LNCaP clone FGC (cell line): ENCODE data around the gene ZFYVE26.
A peak's percentile ranks its signal among the peaks of the same experiment; 100 is the strongest.

Experiments used
- DNase-seq: peaks from one replicate; pipeline ENCODE4 v3.0.0-alpha.2; 2011; ENCODE audit warnings: low read depth
- H3K4me3 ChIP-seq: 2 replicates; pipeline ENCODE4 v1.5.1; 2011; ENCODE audit warnings: mild to moderate bottlenecking, low read depth, low read length, control low read depth
- CTCF ChIP-seq: IDR thresholded peaks from 2 replicates; pipeline ENCODE4 v1.5.1; 2012; ENCODE audit warnings: mild to moderate bottlenecking; ENCODE audit not compliant: control insufficient read depth, insufficient read depth; ENCODE audit errors: extremely low read depth

ZFYVE26 gene

GRCh38 chr14:67816326-67817002 lies at the start of gene ZFYVE26:
Gene ZFYVE26 (minus strand): TSS chr14:67816590. CDS start chr14:67815963, 627 bp downstream.
- DNase-seq, result peak; percentile 94
- TF ChIP-seq CTCF, result no peak
- peak within 1 kb of the TSS; percentile 94 for H3K4me3 ChIP-seq

- DNase-seq, result no peak
- no peak for TF ChIP-seq CTCF
- no peak overlapping the region for H3K4me3 ChIP-seq
Observed at GRCh38 chr14:67863223-67863622, 46.8 kb upstream of the ZFYVE26 start.

- no peak for TF ChIP-seq CTCF
- no peak for DNase-seq
- no peak overlapping the region for H3K4me3 ChIP-seq
Observed at GRCh38 chr14:67859169-67859749, 42.9 kb upstream of the ZFYVE26 start.

GRCh38 chr14:67857778-67858350 lies 41.5 kb upstream of the ZFYVE26 start:
- DNase-seq, result no peak
- peak; percentile 20; the same call in 1 of the 2 replicates for TF ChIP-seq CTCF
- H3K4me3 ChIP-seq, result no peak overlapping the region

GRCh38 chr14:67856827-67857226 lies 40.4 kb upstream of the ZFYVE26 start:
- peak; percentile 66 for DNase-seq
- no peak overlapping the region for H3K4me3 ChIP-seq
- TF ChIP-seq CTCF, result no peak

GRCh38 chr14:67853715-67854114 lies 37.3 kb upstream of the ZFYVE26 start:
- no peak for TF ChIP-seq CTCF
- peak; percentile 75 for DNase-seq
- no peak overlapping the region for H3K4me3 ChIP-seq
